HG03571 (cell line): Measurements from ENCODE around the gene RFC4.
"Not testable (repeated sequence)": the region's sequence is repeated elsewhere in the genome, so short reads cannot be mapped to it uniquely, and the experiment has no call there.

Experiments used
- ATAC-seq: cut with Tn5 transposase; IDR thresholded peaks from one replicate; pipeline ENCODE4 v1.9.1; 2021; ENCODE audit not compliant: unreplicated experiment

The RFC4 gene, protein sequence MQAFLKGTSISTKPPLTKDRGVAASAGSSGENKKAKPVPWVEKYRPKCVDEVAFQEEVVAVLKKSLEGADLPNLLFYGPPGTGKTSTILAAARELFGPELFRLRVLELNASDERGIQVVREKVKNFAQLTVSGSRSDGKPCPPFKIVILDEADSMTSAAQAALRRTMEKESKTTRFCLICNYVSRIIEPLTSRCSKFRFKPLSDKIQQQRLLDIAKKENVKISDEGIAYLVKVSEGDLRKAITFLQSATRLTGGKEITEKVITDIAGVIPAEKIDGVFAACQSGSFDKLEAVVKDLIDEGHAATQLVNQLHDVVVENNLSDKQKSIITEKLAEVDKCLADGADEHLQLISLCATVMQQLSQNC

GRCh38 chr3:186806089-186807055 is at the start of gene RFC4:
Gene RFC4, minus strand, starts transcription at chr3:186806482. Its CDS starts 1,769 bp downstream, at chr3:186804713.
- ATAC-seq, result peak; percentile 89

GRCh38 chr3:186854954-186855353 is 48.7 kb upstream of the RFC4 start:
- no peak for ATAC-seq

DNA sequence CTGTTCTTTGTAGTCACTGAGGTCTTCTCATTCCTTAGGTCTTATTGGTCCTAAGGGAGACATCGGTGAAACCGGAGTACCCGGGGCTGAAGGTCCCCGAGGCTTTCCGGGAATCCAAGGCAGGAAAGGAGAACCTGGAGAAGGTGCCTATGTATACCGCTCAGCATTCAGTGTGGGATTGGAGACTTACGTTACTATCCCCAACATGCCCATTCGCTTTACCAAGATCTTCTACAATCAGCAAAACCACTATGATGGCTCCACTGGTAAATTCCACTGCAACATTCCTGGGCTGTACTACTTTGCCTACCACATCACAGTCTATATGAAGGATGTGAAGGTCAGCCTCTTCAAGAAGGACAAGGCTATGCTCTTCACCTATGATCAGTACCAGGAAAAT is 47.9 kb upstream of the RFC4 start:
- ATAC-seq, result no peak

GRCh38 chr3:186852994-186853393 is 46.7 kb upstream of the RFC4 start:
- ATAC-seq, result no peak

- not testable (repeated sequence) for ATAC-seq
Measured at GRCh38 chr3:186851835-186852234, 45.6 kb upstream of the RFC4 start.

- ATAC-seq, result no peak
Measured at GRCh38 chr3:186849374-186849975, 43.2 kb upstream of the RFC4 start.

- ATAC-seq, result no peak
Measured at GRCh38 chr3:186847437-186847836, 41.2 kb upstream of the RFC4 start.

GRCh38 chr3:186845756-186846155 is 39.5 kb upstream of the RFC4 start:
- ATAC-seq, result no peak

DNA sequence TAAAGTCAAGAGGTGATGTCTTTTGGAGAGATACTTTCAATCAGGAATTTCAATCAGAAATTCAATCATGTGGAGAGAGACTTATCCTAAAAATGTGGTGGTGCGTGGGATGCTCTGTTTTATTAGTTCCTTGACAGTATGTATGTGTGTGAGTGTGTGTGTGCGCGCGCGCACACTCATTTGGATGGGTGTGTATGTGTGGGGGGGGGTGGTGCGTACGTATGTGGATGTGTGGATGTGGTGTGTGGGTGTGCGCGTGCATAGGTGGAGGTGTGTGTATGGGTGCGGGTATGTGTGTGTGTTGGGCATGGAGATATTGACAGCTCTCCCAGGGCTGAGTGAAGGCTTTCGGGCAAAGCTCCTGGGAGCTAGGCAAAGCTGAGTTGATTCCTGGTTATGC is 38.6 kb upstream of the RFC4 start:
- no peak for ATAC-seq

- ATAC-seq, result no peak
Measured at GRCh38 chr3:186843039-186843432, 36.8 kb upstream of the RFC4 start.

- no peak for ATAC-seq
Measured at GRCh38 chr3:186842426-186843038, 36.2 kb upstream of the RFC4 start, which contains the start of gene ADIPOQ. Gene ADIPOQ, plus strand, starts transcription at chr3:186842710. Its CDS starts 10,349 bp downstream, at chr3:186853059.

DNA sequence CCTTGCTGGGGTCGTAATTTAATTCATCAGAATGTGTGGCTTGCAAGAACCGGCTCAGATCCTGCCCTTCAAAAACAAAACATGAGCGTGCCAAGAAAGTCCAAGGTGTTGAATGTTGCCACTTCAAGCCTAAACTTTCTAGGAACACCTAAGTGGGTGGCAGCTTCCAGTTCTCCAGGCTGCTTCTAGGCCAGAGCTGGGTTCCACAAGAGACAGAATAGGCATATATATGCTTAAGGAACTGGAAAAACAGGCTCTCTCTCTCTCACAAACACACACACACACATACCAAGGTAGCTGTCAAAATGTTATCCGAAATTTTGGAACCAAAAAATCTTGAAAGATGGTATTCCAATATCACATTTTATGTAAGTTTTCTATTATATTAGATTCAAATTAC is 35.3 kb upstream of the RFC4 start:
- ATAC-seq, result no peak

GRCh38 chr3:186839874-186840641 is 33.8 kb upstream of the RFC4 start:
- ATAC-seq, result no peak

DNA sequence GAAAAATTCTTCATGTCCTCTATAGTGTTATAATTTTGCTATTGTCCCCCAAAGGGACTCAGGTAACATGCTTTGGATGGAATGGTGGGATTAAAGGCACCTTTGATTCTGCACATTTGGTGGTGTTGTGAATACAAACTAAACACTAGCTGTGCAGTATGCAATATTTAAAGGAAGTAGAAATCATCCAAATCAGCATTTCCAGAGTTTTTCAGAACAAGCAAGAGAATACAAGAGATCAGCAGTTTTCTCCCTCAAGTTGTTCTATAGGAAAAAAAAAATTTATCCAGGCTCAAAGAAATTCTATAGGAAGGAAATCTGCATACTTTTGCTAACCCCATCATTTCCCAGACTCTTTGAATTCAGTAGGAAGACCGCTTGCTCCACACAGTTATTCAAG is 26.0 kb upstream of the RFC4 start:
- ATAC-seq, result no peak

DNA sequence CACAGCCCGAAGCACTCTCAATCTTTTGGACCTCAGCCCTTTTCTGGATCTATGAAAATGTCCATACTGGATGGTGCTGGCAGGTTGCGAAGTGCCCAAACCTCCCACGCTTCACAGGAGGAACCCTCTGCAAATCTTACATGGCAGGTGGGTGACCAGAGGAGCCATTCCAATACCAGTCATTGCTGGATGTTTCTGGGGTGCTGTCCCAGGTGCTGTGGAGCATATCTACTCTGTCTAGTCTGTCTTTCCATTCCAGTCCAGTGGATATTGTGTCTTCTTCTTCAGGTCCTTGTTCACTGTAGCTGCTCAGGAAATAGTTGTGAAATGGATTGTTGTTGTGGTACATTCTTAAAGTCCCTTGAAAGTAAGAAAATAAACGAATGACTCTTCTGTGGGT is 25.5 kb upstream of the RFC4 start:
- no peak for ATAC-seq

DNA sequence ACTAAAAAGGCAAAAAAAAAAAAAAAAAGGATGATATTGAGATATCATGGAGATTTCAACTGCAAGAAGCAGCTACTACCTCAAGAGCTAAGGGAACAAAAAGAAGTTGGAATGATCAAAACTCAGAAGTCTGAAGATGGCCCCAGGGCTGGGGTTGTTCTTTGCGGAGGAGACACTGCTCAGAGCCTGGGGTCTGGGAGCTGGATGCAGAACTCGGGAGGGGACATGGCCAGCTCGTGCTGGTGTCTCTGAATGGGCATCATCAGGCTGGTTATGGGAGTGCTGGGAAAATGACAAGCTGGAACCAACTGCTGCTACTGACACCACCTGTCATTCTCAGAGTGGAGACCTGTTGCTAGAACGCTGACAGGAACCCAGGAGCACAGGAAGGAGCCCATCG is 22.1 kb upstream of the RFC4 start:
- ATAC-seq, result no peak

DNA sequence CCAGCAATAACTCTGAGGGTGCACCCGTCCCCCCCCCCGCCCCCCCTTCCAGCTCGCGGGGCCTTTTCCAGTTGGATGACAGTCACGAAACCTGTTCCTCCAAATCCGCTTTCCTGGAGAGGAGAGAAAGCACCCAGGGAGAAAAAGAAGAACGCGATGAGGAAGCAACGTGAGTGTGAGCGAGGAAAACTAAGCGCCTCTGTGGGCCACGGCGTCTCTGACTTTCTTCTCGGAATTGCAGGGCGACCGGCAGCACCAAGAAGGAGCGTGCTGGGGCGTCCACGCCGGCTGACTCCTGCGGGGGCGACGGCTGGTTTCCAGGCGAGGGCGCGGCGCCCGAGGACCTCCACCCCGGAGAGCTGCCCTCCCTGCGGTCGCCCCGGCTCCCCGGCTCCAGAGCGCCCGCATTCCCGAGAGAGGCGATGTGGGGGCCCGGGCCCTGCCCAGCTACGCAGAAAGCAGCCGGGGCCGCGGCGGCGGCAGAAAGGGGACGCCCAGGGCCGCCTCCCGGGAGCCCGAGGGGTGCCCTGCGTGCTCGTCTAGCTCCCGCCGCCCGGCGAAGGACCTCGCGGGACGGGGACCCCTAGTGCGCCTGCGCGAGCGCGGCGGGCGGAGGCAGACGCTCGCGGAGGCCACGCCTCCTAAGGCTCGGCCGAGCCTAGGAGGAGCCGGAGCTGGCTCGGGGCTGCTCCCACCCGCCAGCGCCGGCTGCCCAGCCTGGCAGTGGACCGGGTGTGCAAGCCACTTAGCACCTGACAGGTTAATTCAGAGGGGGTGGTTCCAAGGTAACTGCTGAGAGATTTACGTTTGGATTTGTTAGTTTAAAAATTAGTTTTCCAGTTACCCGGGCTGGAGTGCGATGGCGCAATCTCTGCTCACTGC is 20.9 kb upstream of the RFC4 start:
- ATAC-seq, result peak; percentile 88

DNA sequence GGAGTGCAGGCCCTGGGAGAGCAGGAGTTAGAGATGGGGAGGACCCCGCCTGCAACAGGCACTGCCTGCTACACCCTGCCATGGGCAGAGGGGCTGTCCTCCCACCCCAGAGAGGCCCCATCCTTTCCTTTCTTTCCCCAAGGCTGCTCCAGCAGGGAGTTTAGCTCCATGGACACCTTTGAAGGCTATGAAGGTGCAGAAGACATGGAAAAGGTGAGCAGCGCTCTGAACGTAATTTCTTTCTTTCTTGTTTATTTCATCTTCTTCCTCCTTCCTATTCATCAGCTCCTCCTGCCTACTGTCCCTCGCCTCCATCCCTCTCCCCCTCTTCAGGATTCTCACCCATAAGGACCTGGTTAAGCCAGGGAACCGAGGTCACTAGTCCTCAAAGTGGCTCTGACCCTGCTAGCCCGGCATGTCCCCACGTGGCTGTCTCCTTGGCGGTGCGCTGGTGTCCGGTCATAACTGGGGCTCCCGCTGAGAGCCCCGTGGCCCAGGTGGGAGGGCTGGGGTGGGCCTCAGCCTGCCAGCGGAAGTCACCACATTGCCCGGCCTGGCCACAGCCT is 20.2 kb upstream of the RFC4 start:
- ATAC-seq, result no peak

GRCh38 chr3:186825872-186826409 is 19.7 kb upstream of the RFC4 start:
- ATAC-seq, result no peak
